Stimulated activated CD8-positive, alpha-beta memory T cell treated with anti-CD3 and anti-CD28 coated beads, Interleukin-7, amount 100 ng/mL, for 1 hour (primary cell): ENCODE results near the gene DHRS12.

Source experiments
- DNase-seq, 2 donors: peaks; one replicate each; pipeline ENCODE4 v3.0.0-alpha.2; 2020; ENCODE audit warnings: low read depth in 2 of 2

Gene DHRS12

DNA sequence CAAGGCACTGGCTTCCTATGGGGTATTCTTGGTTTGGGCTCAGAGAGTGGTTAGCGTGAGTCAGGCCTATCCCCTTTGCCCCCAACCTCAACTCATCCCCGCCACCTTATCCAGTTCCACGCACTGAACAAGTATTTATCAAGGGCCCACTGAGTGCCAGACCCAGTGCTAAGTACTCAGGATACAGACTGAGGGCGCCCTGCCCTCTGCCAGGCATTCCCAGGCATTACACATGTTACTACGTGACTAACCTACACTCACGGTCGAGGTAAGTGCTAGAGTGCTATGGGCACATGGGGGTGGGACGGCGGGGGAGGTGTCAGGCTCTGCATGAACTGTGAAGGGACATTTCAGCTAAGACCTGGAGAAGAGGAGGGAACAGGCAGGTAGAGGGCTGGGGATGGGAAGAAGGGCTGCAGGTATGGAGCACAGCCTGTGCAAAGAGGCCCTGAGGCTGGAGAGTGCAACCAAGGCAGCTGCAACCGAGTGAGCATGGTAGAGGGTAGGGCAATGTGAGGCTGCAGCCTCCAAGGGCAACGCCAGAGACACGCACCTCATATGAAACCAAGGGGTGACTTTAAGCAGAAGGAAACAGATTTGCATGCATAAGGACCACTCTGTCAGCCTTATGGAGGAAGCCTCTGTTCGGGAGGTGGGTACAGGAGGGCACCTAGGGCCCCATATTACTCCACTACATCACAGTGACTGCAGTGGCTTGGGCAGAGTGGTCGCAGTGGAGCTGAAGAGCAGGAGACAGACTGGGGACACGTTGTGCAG lies 22.5 kb downstream of the DHRS12 start:
- no peak for DNase-seq

GRCh38 chr13:51780099-51780498 lies 23.9 kb downstream of the DHRS12 start:
- DNase-seq, result no peak

DNA sequence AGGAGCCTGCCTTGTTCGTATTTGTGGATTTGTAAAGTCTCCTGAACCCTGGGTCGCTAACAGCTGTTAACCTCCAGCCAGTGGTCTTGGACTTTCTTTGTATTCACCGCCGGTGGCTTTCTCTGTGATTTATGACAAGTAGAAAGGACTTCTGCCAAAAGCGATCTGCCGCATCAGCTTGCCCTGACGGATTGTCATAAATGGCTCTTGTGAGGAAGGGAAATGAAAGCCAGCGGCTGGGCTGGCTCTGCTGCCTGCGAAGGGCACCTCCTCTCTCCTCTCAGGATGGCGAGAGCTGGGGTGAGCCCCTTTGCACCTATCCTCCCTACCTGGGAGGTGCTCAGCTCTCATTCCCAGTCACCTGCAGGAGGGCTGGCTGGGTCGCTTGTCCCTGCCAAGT lies 25.6 kb downstream of the DHRS12 start:
- DNase-seq, result no peak

DNA sequence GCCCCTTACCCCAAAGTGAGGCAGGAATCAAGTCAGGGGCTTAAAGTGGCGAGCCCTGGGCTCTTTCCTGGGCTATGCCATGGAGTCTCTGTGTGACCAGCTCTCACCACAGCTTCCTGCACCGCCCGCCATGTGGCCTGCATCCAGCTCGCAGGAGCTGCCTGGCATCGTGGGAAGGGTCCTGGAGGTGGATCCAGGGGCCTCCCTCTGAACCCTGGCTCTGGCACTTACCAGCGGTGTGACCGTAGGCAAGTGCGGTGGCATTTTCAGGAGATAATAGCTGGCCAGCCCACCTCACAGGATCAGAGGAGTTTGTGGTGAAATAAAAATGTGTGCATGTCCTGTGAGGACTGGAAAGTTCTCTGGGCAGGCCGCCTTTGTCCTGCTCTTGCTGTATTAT lies 26.0 kb downstream of the DHRS12 start:
- DNase-seq, result no peak

DNA sequence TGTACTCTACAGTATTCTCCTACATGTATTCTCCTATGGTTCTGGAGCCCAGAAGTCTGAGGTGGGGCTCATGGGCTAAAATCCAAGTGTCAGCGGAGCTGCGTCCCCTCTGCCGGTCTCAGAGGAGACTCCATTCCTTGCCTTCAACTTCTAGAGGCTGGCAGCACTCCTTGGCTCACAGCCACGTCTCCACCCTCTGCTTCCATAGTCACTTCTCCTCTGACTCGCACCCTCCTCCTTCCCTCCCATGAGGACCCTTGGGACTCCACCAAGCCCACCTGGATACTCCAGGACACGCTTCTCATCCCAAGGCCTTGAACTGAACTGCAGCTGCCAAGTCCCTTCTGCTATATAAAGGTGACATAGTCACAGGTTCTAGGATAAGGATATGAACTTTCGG lies 27.8 kb downstream of the DHRS12 start:
- DNase-seq, result no peak

DNA sequence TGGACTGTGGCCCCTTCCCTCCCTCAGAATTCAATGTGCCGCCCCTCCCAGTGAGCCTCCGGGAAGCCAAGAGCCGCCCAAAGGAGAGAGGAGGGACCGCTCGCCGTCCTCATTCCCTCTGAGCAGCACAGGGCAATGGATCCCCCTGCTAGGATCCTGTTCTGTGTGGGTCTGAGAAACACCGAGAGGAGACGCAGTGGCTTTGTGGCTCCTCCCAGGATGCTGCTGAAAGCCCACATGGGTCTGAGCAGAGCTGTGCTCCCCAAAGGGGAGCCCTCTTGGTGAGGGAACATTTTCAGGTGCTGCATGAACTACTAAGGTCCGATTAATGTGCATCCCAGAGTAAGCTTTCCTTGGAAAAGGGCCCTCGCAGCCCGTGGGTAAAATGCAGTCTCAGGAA lies 30.4 kb downstream of the DHRS12 start:
- DNase-seq, result no peak

DNA sequence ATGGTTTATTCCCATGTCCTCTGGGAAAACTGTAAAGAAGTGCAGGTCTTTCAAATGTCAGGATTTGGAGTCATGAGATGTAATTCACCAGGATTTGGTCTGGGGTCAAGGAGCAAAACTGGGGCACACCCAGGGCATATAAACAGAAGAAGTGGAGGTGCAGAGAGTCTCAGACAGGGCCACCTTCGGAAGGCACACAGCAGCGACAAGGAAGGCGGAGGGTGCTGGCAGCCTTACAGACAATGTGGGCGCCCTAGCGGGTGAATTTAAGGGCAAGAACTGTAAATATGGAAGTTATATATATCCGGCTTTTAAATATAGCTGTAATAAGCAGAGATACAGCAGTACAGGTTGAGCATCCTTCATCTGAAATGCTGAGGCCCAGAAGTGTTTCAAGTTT lies 31.2 kb downstream of the DHRS12 start:
- no peak for DNase-seq

DNA sequence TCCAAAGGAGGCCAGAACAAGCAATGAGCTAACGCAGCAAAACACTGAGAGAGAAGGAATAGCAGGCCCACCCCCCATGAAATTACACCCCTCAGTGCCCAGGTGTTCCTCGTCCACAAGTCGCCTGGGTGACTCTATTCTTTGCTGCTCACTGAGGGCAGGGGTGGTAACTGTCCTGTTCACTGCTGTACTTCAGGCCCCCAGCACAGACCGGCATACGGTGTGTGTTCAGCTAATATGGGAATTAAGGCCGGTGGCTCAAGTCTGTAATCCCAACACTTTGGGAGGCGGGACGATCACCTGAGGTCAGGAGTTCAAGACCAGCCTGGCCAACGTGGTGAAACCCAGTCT lies 31.9 kb downstream of the DHRS12 start:
- DNase-seq, result no peak

- DNase-seq, result no peak
These were observed 32.4 kb downstream of the DHRS12 start for GRCh38 chr13:51771418-51772104.

DNA sequence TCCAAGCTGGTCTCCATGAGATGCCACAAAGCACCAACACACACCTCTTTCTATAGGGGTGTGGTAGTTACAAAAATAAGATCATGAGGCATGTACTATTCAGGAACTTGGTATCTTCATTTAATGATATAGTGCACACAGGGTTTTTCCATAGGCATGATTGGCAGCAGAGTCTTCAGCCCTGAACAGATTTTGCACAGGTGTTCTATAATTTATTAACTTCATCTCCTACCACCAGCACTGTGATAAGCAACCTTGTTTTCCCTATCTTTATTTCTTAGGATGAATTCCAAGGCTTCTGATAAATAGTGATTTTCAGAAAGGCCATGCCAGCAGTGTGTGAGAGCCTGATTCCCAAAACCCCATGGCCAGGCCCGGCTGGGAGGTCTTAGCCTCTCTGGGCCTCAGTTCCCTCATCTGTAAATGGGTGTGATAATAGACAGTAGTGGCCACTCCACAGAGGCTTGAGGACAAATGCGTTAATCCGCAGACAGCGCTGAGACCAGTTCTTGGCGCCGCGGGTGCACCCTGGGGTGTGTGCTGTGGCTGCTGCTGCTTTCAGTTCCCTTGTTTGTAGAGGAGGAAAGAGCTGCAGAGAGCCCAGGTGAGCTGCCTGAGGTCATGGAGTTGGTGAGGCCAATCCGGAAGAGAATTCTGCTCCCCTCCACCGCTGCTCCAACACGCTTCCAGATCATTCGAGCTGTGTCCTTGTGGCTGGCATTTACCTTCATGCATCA lies 33.1 kb downstream of the DHRS12 start:
- DNase-seq, result no peak

DNA sequence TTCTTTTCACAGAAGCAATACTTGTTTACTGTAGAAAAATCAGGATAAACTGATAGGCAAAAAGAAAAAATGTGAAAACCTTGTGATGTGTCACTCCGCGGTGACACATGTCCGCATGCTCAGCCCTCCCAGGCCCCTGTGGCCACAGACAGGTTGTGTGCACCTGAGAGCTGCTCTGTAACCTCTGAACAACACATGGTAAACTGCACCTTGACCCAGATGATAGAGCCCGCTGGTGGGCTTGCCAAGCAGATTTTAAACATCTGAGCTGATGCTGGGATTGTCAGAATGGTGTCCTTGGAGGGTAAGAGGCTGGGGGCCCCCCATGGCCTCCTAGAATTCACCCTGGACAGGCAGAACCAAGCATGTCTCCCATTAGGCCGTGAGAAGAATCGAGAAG lies 33.8 kb downstream of the DHRS12 start:
- no peak for DNase-seq

- no peak for DNase-seq
These were observed 34.4 kb downstream of the DHRS12 start for GRCh38 chr13:51769455-51770127.

GRCh38 chr13:51768976-51769375 lies 35.0 kb downstream of the DHRS12 start:
- DNase-seq, result no peak

GRCh38 chr13:51768378-51768921 lies 35.5 kb downstream of the DHRS12 start:
- no peak for DNase-seq

DNA sequence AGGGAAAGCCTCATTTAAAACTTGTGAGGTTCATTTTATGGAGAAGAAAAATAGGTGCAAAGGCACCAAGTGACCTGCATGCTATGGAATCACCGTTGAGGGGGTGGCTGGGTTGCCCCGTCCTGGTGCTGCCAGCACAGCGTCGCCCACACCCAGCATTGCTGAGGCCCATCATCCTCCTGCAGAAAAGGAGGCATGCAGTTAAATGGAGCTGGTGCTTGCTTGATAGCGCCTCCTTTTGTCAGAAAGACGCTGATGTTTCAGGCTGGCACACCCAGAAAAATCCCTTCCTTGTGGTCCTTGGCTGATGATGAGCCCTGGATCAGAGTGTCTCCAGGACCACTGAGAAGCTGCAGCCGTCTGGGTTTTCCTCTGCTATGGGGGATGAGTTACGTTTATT lies 36.9 kb downstream of the DHRS12 start:
- no peak for DNase-seq

DNA sequence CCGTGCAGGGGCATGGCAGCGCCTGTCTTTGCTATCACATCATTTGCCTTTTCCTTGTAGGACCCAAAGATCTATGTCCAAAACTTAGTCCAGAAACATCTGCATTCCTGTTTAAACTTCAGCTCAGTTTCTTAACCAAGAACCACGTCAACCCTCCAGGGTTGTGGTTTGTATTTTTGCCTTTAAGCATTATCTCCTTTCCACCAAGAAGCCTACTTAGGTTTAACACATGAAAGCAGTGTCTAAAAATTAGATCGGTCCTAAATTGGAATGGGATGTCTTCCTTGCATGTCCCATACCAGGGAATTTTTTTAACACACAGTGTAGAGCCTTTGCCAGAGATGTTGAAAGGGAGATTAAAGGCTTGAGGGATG lies 38.8 kb downstream of the DHRS12 start:
- no peak for DNase-seq

DNA sequence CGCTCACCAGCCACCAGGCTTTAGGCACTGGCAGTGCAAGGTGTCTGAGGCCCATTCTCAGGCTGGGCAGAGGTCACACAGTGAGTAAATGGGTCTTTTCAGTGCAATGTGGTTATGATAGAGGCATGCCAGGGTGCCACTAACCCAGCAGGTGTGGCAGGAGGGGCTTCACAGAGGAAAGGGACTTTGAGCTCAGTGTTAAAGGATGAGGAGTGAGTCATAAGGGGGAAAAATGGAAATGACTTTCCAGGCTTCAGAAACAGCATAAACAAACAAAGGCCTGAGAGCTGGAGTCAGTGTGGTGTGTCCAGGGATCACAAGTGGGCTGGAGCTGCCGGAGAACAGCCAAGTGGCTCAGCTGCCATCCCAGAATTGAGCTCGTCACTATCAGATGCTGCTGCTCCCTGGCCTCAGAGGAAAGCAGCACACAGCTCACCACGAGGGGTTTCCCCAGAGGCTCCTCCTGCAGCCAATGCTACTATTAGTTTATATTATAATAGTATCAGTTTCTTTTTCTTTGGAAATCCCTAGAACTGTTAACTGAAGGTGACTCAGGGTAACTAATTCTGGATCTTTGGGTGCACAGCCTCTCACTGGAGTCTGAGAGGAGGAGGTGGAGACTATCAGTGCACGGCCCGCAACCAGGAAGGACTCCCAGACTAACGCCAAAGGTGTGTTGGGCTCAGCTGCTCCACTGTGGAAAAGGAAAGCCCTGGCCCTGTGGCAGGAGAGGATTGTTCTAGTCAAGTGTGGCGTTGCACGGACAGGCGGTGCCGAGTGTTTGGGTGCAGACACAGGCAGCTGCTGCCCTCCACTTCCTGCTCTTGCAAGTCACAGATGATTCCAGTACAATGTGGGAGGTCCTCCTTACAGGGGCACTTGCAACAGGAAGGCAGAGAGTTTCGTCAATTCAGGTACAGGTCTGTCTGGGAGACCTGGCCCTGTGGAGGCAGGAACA lies 39.5 kb downstream of the DHRS12 start:
- no peak for DNase-seq

GRCh38 chr13:51763486-51763885 lies 40.5 kb downstream of the DHRS12 start:
- DNase-seq, result no peak

DNA sequence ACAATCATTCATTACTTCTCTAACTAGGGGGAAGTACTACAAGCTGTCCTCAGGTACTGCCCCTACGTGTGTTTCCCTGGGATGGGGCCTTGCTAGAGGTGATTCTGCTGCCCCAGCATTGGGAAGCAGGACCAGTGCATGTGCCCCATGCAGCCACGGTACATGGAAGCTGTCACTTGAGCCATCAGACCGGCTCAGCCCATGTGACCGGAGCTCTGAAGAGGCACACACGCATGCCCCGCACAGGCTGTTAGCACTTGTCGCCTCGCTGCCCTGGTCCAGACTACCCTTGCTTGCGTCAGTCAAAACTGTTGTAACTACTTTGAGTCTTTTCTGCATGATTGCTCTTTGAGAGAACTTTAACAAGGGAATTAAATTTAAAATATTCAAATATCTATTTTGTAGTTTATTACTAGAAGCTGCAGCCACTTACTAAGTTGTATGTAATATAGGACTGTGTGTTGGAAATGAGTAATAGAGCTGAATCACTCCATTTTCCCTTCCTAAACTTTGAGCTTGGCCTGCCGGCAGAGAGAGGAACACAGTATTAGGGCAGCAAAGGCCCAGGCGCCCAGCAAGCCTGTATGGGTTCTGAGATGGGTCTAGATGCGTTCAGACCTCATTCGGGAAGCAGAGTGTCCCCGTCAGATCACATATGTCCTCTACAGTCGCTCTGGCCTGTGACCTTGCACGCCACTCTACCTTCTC lies 42.2 kb downstream of the DHRS12 start:
- DNase-seq, result no peak

DNA sequence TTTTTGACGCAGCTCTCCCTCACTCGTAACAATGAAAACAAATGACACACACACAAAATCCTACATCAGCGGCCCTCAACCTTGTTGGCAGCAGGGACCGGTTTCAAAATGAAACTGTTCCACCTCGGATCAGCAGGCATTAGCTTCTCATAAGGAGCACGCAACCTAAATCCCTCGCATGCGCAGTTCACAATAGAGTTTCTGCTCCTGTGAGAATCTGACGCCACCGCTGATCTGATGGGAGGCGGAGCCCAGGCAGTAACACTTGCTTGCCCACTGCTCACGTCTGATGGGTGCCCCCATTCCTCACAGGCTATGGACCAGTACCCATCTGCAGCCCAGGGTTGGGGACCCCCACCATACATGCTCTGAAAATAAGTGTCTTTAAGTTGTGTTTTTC lies 43.4 kb downstream of the DHRS12 start:
- no peak for DNase-seq
